Measurements from ENCODE around the gene SCD.

Gene SCD

DNA sequence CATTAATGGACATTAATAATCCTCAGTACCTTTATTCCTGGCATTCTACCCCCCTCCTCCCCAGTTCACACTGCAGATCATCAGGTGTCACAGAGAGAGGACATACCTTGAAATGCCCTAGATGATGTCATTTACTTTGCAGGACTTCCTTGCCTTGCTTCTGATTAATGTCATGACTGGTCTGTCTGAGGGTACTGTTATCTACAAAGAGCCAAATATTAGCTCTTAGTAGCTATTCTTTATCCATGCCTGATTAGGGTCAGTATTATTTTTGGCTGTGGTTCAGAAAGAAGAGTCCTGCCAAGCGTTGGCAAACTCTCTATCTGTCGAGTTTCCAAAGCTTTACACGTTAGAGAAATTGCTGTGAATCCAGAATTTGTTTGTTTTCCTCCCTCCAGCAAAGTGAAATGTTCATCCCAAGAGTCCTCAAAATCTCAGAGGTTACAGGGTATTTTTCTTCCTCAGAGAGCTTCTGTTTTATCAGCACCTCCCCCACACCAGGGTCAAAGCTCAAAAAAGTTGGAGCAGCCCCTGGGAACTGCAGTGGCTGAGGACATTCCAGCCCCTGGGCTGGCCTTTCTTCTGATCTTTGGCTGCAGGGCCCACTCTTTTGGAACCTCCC, 12.6 kb downstream of the SCD start:
- no peak for TF ChIP-seq CTCF (IDR thresholded peaks at IDR 0.05; ENCODE audit: low read depth, low read length, missing control alignments)
- no peak for DNase-seq (ENCODE audit: low read depth)
- H3K4me3 ChIP-seq (ENCODE audit: low read depth, low read length), result no peak overlapping the region
- in situ Hi-C loops (cut with HindIII; ENCODE audit: low sequenced_read_pairs), result no loop called here

DNA sequence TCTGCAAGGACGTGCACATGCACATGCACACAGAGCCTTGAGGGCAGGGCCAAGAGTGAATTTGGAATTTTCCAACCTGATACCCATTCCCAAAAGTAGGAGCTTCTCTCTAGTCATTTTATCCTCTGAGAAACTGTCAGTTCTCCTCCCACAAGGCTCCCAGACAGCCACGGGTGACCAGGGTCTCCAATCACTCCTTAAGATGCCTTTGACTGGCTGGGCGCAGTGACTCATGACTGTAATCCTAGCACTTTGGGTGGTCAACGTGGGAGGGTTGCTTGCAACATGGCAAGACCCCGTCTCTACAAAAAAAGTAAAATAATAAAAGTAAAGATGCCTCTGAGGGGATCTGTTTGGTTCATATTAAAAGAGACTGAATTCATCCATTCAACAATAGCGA, 13.2 kb downstream of the SCD start:
- no peak for DNase-seq (ENCODE audit: low read depth)
- in situ Hi-C loops (cut with HindIII; ENCODE audit: low sequenced_read_pairs), result no loop called here
- no peak for TF ChIP-seq CTCF (IDR thresholded peaks at IDR 0.05; ENCODE audit: low read depth, low read length, missing control alignments)
- no peak overlapping the region for H3K4me3 ChIP-seq (ENCODE audit: low read depth, low read length)

- no peak for TF ChIP-seq CTCF (IDR thresholded peaks at IDR 0.05; ENCODE audit: low read depth, low read length, missing control alignments)
- in situ Hi-C loops (cut with HindIII; ENCODE audit: low sequenced_read_pairs), result no loop called here
- H3K4me3 ChIP-seq (ENCODE audit: low read depth, low read length), result no peak overlapping the region
- no peak for DNase-seq (ENCODE audit: low read depth)
These were observed 15.8 kb downstream of the SCD start for GRCh38 chr10:100362570-100363496.

DNA sequence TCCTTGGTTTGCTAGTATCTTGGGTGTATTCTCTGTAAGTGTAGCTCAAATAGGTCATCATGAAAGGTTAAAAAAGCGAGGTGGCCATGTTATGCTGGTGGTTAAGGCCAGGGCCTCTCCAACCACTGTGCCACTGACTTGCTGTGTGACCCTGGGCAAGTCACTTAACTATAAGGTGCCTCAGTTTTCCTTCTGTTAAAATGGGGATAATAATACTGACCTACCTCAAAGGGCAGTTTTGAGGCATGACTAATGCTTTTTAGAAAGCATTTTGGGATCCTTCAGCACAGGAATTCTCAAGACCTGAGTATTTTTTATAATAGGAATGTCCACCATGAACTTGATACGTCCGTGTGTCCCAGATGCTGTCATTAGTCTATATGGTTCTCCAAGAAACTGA, 17.1 kb downstream of the SCD start:
- in situ Hi-C loops (cut with HindIII; ENCODE audit: low sequenced_read_pairs), result no loop called here
- no peak for DNase-seq (ENCODE audit: low read depth)
- TF ChIP-seq CTCF (IDR thresholded peaks at IDR 0.05; ENCODE audit: low read depth, low read length, missing control alignments), result no peak
- no peak overlapping the region for H3K4me3 ChIP-seq (ENCODE audit: low read depth, low read length)

DNA sequence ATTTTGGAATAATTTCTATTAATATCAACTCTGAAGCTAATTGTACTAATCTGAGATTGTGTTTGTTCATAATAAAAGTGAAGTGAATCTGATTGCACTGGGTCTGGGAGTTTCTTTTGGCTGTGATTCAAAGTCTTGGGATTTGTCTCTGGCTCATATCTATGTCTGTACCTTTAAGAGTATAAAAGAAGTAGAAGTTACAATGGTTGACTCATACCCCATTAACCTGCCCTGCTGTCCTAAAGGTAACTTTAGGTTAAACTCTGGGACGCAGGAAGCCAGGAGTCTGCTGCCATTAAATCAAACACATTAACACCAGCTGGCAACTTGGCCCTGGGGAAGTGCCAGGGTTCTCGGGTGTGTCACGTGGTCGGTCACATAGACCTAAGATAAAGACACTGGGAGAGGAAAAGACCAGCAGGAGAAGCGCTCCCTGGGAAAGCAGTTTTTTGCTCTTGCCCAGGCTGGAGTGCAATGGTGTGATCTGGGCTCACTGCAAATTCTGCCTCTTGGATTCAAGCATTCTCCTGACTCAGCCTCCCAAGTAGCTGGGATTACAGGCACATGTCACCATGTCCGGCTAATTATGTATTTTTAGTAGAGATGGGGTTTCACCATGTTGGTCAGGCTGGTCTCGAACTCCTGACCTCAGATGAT, 17.8 kb downstream of the SCD start:
- DNase-seq (ENCODE audit: low read depth), result peak; percentile 61
- in situ Hi-C loops (cut with HindIII; ENCODE audit: low sequenced_read_pairs), result no loop called here
- no peak overlapping the region for H3K4me3 ChIP-seq (ENCODE audit: low read depth, low read length)
- no peak for TF ChIP-seq CTCF (IDR thresholded peaks at IDR 0.05; ENCODE audit: low read depth, low read length, missing control alignments)

DNA sequence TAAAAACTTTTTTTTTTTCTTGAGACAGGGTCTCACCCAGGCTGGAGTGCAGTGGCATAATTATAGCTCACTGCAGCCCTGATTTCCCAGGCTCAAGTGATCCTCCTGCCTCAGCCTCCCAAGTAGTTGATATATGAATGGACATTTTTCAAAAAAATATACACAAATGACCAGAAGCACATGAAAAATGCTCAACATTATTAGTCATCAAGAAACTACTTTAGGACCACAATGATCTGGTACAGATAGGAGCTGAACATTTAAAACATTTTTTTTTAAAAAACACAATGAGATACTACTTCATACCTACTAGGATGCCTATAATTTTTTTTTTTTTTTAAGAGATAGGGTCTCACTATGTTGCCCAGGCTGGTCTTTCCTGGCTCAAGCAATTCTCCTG, 21.7 kb downstream of the SCD start:
- no peak for TF ChIP-seq CTCF (IDR thresholded peaks at IDR 0.05; ENCODE audit: low read depth, low read length, missing control alignments)
- no peak overlapping the region for H3K4me3 ChIP-seq (ENCODE audit: low read depth, low read length)
- in situ Hi-C loops (cut with HindIII; ENCODE audit: low sequenced_read_pairs), result no loop called here
- DNase-seq (ENCODE audit: low read depth), result no peak

Measured in astrocyte of the cerebellum (primary cell).